SK-N-SH (cell line): ENCODE data around the gene PPP6R2.

Experiments
- CHD2 ChIP-seq: fragments of 150-350 bp; IDR thresholded peaks from 2 replicates; pipeline ENCODE4 v1.6.1; 2018; ENCODE audit warnings: low read length; ENCODE audit not compliant: partially characterized antibody
- EP300 ChIP-seq, 2 experiments: IDR thresholded peaks; 2 replicates each; pipeline versions ENCODE4 v1.4.0 to v1.6.1; 2012; ENCODE audit warnings: borderline replicate concordance in 1 of 2, low read depth in 1 of 2, low read length in 1 of 2
- FOXM1 ChIP-seq: IDR thresholded peaks from 2 replicates; pipeline ENCODE4 v1.4.0; 2012; ENCODE audit warnings: low read depth, mild to moderate bottlenecking
- MXI1 ChIP-seq: IDR thresholded peaks from 2 replicates; pipeline ENCODE4 v1.6.1; 2012; ENCODE audit warnings: mild to moderate bottlenecking, low read depth, low read length, improper control_type of control experiment
- PBX3 ChIP-seq: IDR thresholded peaks from 2 replicates; pipeline ENCODE4; 2012
- POLR2AphosphoS5 ChIP-seq: IDR thresholded peaks from 2 replicates; pipeline ENCODE4 v1.6.1; 2012; ENCODE audit warnings: low read depth, low read length
- RAD21 ChIP-seq: IDR thresholded peaks from 2 replicates; pipeline ENCODE4 v1.6.1; 2012; ENCODE audit warnings: mild to moderate bottlenecking, low read length
- RFX5 ChIP-seq: IDR thresholded peaks from 2 replicates; pipeline ENCODE4 v1.6.1; 2012; ENCODE audit warnings: mild to moderate bottlenecking, improper control_type of control experiment, low read length
- ZBTB33 ChIP-seq: IDR thresholded peaks from 2 replicates; pipeline ENCODE4 v1.4.0; 2012; ENCODE audit warnings: low read depth, borderline replicate concordance
- TF ChIP-seq, protein P1 (sequence below): IDR thresholded peaks from 2 replicates; pipeline ENCODE4 v1.4.0; 2012; ENCODE audit warnings: low read depth
- TF ChIP-seq, protein P2 (sequence below): fragments of 200-600 bp; sonication (generic); IDR thresholded peaks from 2 replicates; pipeline ENCODE4 v1.6.1; 2017; ENCODE audit warnings: antibody characterized with exemption, mild to moderate bottlenecking, moderate library complexity

DNA sequence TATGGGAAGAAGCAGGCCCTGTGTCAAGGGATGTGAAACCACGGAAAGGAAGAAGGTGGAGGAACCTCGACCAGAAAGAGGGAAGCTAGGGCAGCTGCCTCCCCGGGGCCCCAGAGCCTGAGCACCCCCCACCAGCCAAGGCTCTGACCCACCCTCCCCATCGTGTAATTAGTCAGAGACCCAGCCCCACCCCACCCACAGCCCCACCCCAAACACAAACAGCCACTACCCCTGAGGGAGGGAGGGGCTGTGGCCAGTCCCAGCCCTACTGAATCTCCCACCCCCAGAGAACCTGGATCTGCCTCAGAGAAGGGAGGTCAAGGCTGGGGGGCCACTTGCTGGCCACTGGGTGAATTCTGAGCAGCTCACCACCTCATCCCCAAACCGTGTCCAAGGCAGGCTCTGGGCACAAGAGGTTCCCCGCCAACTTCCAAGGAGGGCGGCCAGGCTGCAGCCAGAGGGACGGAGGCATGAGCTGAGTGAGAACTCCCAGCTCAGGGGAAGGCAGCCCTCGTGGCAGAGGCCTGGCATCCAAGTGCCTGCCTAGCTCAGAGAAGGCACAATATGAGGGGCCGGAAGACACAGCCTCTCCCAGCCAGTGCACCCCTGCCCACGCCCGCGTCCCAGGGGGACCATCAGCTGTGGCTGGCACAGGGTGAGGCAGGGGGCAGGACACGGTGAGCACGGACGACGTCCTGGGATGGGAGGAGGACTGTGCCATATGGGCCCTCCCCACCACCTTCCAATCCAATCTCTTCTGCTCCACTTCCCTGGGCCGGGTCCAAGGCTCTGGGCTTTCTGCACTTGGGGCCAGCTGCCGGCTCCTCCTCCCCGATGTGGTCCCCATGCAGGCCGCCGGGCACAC is 38.4 kb upstream of the PPP6R2 start:
- no peak for TF ChIP-seq ZBTB33
- TF ChIP-seq, protein P1, sequence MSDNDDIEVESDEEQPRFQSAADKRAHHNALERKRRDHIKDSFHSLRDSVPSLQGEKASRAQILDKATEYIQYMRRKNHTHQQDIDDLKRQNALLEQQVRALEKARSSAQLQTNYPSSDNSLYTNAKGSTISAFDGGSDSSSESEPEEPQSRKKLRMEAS: no peak; the same call in 1 of the 2 replicates
- TF ChIP-seq, protein P2, sequence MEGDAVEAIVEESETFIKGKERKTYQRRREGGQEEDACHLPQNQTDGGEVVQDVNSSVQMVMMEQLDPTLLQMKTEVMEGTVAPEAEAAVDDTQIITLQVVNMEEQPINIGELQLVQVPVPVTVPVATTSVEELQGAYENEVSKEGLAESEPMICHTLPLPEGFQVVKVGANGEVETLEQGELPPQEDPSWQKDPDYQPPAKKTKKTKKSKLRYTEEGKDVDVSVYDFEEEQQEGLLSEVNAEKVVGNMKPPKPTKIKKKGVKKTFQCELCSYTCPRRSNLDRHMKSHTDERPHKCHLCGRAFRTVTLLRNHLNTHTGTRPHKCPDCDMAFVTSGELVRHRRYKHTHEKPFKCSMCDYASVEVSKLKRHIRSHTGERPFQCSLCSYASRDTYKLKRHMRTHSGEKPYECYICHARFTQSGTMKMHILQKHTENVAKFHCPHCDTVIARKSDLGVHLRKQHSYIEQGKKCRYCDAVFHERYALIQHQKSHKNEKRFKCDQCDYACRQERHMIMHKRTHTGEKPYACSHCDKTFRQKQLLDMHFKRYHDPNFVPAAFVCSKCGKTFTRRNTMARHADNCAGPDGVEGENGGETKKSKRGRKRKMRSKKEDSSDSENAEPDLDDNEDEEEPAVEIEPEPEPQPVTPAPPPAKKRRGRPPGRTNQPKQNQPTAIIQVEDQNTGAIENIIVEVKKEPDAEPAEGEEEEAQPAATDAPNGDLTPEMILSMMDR: no peak
- TF ChIP-seq CHD2: no peak
- no peak for TF ChIP-seq POLR2AphosphoS5
- no peak for TF ChIP-seq FOXM1
- TF ChIP-seq EP300 (IDR thresholded peaks at IDR 0.05; ENCODE audit: borderline replicate concordance in 1 of 2, low read depth in 1 of 2, low read length in 1 of 2): no peak
- TF ChIP-seq PBX3: no peak
- no peak for TF ChIP-seq RAD21
- TF ChIP-seq RFX5: no peak
- no peak for TF ChIP-seq MXI1
